ENCODE data around the gene PIWIL4.

DNA sequence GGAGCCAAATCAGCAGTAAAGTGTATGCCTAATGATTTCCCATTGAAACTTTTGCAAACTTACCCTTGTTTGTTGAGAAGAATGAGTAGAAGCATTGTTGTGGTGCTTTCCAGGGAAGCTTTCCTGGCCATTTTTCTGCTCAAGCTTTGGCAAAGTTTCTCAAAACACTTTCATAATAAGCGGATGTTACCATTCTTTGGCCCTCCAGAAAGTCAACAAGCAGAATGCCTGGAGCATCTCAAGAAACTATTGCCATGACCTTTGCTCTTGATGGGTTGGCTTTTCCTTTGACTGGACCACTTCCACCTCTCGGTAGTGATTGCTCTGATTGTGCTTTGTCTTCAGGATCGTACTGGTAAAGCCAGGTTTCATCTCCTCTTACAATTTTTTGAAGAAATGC, 10.7 kb downstream of the PIWIL4 start:
- TF ChIP-seq, protein P1, sequence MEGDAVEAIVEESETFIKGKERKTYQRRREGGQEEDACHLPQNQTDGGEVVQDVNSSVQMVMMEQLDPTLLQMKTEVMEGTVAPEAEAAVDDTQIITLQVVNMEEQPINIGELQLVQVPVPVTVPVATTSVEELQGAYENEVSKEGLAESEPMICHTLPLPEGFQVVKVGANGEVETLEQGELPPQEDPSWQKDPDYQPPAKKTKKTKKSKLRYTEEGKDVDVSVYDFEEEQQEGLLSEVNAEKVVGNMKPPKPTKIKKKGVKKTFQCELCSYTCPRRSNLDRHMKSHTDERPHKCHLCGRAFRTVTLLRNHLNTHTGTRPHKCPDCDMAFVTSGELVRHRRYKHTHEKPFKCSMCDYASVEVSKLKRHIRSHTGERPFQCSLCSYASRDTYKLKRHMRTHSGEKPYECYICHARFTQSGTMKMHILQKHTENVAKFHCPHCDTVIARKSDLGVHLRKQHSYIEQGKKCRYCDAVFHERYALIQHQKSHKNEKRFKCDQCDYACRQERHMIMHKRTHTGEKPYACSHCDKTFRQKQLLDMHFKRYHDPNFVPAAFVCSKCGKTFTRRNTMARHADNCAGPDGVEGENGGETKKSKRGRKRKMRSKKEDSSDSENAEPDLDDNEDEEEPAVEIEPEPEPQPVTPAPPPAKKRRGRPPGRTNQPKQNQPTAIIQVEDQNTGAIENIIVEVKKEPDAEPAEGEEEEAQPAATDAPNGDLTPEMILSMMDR (IDR thresholded peaks at IDR 0.05; ENCODE audit: poor library complexity, severe bottlenecking), result no peak
- TF ChIP-seq EP300 (conservative IDR thresholded peaks at IDR 0.05; ENCODE audit: poor library complexity, severe bottlenecking), result no peak
- TF ChIP-seq TAF1 (IDR thresholded peaks at IDR 0.05; ENCODE audit: low read depth), result no peak
